ENCODE data around the gene NHLRC4.

NHLRC4 gene

DNA sequence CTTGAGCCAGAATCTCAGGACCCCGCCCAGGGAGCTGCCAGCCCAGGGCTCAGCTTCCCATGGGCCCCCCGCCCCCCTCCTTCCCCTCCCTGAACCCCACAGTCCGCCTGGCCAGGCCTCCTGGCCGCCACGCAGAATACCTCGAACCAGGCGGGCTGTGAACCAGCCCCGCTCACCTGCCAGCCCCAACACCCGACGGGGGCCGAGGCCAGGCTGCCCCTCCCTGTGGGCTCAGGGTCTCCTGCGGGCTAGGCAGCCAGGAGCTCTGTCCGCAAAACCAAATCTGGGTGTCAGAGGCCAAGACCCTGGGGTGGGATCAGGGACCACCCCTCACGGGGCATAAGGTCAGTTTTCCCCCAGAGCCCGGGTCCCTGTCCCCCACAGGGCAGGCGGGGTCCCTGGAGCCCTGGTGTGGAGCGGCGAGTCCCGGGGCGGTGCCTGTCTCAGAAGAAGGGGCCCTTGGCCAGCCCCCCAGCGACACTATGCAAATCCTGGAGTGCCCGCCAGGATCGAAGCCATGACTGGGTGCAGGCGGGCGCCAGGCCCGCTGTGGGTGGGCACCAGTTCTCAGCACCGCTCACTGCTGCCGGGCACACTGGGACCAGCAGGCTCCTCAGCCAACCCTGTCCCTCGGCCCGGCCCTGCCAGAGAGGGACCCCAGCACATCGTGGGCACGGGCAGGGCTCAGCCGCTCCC, 13.1 kb upstream of the NHLRC4 start:
- DNase-seq (ENCODE audit: low read depth in 2 of 2) = no peak

DNA sequence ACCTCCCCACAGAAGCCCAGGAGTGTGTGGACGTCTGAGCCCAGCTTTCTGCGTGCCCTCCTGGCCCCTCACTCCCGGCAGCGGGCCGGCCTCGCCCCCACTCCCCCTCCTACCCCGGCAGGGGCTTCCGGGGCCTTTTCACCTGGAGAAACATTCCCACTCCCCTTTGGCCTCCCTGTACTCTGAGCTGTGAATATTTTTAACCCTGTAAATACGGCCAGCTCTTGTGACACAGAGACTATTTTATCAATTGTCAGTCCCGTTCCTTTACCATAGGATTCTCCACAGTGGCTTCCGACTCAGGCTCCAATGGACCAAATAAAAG, 12.5 kb upstream of the NHLRC4 start:
- no peak for DNase-seq (ENCODE audit: low read depth in 2 of 2)

DNA sequence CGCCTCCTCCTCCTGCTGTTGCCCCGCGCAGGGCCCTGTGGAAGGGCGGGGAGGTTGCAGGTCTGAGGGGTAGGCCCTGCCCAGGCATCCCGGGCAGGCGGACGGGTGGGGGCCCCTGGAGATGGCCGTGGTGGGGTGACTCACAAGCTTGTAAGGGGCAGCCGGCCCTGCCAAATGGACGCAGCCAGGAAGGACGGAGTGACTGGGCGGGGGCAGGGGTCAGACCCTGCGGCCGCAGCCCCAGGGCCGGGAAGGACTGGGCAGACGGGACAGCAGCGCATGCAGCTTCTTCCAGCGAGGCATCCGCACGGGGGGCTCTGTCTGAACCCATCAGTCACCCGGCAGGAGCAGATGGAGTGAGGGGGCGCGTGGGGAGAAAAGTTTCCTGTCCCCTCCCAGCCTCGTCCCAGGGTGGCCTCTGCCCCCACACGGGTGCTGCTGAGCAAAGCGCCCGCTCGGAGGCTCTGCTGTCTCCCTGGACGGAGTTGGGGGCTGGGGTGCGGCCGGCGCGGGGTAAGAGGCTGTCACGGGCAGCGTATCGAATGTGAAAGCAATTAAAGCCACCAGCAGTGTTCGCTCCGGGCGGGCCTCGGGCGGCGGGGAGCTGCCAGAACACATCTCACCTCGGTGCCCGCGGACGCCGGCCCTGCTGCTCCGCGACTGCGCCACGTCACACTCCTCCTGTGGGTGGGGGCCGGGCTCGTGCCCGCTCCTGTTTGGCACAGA, 12.0 kb upstream of the NHLRC4 start:
- DNase-seq (ENCODE audit: low read depth in 2 of 2) = no peak

DNA sequence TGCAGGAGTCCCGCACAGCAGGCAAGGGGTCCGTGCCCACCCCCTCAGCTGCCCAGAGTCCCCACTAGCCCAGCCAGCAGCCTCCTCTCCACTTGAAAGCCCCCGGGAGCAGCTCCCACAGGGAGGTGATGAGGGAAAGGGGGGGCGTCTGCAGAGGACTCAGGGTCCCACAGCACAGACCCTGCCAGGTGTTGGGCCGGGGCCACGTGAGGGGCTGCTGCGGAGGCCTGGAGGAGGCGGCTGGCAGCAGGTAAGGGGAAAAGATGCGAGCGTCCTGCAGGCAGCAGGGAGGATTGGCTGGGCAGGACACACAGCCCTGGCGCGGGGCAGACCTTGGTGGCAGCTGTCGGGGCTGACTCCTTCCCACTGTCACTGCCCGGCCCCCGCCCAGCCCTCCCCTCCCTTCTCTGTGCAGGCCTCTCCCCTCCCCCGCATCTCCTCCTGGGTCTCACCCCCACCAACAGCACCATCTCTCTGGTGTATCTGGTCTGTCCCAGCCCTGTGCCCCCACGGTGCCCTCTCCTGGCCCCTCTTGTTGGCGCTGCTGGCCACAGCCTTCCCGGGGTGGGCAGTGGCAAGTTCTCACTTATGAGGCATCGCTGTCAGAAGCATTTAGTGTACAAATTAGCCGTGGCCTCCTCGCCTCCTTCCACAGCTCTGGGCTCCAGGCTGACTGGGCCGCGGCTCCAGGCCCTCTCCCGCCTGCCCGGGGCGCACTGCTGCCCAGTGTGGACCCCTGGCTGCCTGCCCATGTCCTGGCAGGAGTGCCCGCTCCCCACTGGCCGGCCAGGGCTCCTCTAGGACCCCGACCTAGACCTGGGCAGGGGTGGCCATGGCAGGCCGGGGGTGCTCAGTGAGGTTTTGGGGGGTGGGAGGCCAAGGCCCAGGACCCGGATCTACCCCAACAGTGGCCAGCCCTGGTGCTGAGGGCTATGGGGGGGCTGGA, 11.0 kb upstream of the NHLRC4 start:
- no peak for DNase-seq (ENCODE audit: low read depth in 2 of 2)

DNA sequence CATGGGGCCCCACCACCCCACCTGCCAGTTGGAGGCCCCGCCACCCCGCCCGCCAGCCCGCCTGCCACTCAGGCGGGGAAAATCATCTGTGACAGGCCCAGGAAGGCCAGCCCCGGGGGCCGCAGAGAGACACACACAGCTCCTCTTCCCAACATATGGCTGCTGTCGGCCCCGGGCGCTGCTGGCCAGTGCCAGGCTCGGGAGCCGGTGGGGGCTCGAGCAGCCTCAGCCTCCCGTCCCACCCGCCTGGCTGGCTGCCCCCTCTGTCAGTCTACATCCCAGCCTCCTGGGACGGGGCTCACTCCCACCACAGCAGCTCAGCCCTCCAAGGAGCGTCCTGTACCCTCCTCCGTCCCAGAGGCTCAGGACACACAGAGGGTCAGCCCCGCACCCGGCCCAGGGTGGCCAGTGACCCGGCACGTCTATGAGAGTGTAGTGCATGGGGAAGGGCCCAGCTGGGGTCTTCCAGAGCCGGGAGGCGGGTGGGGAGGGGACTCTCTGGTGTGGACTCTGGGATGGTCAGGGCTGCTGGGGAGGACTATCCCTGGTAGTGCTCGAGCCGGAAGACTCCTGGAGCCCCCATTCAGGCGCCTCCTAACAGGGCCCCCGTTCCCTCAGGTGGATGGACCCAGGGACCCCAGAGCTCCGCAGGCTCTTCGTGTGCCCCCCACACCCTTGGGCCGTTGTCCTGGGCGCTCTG, 10.2 kb upstream of the NHLRC4 start:
- no peak for DNase-seq (ENCODE audit: low read depth in 2 of 2)

DNA sequence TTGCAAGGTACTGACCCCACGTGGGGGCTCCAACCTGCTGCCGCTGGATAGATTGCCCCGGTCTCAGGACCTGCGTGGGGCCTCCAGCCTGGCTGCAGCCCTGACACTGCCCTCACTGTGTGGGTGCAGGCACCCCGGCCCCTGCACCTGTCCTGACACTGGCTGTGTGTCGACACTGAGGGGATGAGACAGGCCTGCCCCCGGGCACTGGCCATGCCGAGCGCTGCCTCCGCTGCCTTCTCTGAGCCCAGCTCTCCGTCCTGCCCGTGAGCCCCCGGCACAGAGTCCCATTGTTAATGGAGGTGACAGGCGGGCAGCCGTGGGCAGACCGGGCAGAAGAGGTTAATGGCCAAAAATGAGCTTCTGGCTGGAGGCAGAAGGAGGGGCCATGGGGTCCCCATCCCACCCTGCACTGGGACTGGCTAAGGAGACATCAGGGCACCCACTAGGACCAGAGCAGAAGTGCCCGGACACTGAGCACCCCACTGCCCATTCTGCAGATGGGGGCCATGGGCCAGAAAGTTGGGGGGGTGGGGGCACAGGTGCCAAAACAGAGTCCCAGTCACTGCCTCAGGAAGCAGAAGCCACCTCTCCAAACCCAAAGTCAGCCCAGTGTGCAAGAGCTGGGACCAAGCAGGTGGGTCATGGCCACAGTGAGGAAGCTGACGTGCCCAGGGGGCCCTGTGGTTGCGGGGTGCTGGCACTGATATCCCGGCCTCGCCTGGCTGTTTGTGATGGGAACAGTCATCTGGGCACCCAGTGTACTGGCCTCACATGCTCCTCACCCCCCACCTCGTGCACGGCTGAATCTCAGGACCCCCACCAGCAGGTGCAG, 9.1 kb upstream of the NHLRC4 start:
- no peak for DNase-seq (ENCODE audit: low read depth in 2 of 2)

DNA sequence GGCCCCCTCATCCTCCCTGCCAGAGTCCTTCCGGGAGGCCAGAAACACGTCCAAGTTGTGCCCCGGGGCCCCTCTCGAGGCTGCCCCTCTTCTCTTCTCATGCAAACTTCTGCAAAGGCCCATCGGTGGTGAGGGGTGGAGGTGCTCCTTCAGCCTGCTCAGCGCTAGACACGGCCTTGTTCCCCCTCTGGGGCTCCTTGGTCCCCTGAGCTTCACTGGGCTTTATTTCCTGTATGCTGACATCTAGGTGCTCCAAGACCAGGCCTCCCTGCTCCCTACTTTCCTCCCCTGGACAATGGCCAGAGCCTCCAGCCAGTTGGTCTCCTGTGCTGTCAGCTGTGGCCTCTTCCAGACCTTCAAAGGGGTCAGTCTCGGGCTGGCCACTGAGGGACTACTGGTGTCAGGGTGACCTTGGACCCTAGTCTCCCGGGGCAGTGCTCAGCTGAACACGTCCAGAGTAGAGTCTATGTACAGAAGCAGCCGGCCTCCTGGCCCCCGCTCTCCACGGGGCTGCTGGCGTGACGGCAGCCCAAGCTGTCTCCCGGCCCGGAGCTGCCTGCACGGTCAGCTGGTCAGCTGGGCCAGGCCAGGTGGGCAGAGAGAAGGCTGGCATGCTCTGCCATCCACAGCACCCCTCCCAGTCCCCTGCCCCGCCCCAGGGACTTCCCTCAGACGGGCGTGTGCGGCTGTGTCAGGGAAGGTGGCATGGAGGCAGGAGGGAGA, 8.3 kb upstream of the NHLRC4 start:
- no peak for DNase-seq (ENCODE audit: low read depth in 2 of 2)

DNA sequence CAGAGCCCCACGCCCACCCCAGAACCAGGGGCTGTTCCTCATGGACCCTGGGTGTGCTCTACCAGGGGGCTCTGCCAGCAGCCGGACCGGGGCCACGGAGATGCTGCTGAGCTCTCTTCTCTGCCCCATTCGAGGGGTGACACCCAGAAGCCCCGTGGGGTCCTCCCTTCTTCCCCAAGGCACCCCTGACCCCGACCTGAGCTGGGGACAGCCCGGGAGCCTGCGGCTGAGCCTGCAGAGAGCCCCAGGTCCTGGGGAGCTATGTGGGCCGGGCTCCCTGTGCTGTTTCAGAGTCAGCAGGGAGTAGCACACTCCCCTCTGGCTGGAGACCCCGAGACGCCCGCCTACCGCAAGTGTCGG, 7.8 kb upstream of the NHLRC4 start:
- DNase-seq (ENCODE audit: low read depth in 2 of 2) = no peak

DNA sequence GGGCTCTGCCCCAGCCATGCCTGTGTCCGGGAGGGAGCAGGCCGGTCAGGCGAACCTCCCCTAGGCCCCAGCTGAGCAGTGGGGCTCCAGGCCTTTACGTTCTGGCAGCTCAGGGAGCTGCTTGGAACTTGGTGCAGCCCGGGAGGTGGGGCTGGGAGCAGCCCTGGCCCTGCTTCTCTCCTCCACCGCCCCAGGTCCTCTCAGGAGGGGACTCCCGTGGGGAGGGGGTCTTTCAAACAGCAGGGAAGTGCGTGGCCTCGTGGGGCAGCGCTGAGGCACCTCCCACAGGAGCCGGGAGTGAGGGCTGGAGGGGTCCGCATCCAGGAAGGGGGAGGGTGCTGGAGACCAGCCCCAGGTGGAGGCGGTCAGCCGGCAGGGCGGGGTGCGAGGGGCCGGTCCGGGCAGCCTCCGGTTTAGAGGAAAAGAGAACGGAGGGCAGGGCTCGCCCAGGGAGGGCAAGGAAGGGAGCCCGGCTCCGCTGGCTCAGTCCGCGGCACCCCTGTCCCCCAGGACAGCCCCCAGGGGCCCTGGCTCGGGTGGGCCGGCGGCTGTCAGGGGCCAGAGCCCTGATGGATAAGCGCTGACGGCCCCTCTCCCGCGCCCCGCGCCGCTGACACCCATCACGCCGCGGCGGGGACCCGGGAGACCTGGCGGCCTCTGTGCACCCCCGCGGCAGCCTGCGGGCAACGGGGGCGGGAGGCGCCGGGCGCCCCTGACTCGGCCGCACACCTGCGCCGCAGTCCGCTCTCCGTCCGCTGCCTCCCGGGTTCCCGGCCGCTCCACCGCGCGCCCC, 7.2 kb upstream of the NHLRC4 start:
- no peak for DNase-seq (ENCODE audit: low read depth in 2 of 2)

DNA sequence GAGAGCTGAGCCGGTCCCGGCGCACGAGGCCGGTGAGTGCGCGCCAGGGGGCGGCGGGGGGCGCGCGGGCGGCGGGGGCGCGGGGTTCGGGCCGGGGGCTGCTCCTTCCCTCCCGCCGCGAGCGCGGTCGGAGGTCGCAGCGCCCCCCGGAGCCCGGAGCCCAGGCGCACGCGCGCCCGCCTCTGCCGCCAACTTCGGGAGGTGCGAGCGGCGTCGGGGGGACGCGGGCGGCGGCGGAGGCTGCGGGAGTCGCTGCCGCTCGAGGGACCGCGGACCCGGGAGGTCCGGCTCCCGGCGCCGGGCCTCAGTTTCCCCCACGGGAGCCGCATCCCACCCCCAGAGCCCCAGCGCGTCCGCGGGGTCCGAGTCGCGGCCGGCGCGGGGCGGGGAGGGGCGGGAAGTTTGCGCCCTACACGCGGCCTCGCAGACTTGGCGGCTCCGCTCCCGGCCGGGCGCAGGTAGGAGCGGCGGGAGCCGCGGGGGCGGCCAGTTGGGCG, 6.6 kb upstream of the NHLRC4 start, which contains the start of gene PRR35:
PRR35 (plus strand) TSS at position 191 of the 497 bp plus-strand sequence. CDS start 2,901 bp downstream, outside the sequence.
- DNase-seq (ENCODE audit: low read depth in 2 of 2) = no peak

DNA sequence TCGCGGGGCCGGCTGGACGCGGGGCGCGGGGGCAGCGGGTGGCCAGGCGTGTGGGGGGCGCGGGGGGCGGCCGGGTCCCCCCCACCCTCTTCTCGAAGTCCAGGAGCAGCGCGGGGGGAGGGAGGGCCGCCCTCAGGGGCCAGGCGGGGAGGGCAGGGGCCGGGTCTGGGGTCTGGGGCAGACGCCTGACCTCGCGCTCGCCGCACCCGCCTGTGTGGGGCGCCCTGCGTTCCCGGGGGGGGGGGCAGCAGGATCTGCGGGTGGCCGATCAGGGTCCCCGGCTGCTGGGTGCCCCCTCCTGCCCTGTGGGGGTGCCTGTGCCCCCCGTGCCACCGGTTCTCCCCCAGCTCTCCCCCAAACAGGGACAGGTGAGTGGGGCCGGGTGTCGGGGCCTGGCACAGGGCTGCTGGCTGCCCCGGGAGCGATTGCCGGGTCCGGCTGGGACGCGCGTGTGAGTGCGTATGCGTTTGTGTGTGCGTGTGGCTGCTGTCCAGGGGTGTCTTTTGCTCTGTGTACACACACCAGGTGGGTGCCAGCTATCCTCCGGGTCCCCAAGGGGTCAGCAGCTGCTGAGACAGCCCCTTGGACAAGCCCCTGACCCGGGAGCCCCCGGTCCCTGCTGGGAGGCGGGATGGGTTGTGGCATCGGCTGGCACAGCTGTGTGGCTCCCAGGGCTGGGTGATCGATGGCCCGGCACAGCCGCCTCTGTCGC, 5.9 kb upstream of the NHLRC4 start:
- DNase-seq (ENCODE audit: low read depth in 2 of 2) = no peak

DNA sequence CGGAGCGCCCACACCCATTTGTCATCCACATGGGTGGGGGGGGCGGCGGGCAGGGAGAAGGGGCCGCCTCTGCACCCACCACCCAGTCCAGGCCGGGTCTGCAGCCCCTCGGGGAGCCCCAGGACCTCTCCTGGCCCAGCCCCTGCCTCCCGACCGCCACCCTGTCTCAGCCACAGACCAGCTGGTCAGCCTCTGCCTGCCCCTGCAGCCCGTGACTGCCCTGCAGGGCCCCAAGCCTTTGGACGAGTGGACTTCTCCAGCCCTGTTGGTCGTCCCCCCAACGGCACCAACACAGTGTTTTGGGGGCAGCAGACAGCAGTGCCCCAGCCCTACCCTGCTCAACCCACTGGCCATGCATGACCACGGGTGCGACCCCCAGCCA, 5.4 kb upstream of the NHLRC4 start:
- no peak for DNase-seq (ENCODE audit: low read depth in 2 of 2)

DNA sequence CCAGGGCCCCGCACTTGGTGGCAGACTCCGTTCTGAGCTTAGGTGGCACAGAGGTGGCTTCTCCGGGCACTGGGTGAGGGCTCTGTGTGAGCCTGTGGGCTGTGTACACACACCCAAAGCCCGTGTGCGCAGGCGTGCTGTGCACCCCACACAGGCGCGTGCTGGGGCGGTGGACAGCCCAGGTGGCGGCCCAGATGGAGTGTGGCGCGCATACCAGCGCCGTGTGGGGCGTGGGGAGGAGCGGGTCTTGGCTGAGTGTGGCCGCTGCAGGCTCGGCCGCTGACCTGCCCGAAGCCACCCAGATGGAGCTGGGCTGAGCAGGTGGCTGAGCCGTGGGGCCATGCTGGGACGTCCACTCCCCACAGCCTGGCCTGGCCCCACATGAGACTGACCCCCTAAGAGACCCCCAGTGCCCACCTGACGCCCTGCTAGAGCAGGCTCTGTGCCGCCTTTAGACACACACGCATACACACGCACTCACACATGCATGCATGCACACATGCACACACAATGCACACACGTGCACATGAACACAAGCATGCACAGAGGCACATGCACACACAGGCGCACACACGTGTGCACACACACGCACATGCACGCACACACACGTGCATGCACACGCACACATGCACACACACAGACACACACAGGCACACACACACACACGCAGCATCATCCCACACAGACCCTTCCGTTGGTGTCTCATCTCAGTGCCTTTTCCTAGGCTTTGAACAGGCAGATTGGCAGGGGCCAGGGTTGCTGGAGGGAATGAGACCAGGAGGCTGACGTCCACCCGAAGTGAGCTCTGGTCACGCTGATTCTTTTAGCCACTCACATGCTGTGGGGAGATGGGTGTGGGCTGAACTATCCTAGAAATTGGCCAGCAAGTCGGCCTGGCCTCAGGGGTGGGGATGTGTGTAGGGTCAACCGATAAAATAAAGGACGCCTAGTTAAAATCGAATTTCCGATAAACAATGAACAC, 4.6 kb upstream of the NHLRC4 start:
- no peak for DNase-seq (ENCODE audit: low read depth in 2 of 2)

DNA sequence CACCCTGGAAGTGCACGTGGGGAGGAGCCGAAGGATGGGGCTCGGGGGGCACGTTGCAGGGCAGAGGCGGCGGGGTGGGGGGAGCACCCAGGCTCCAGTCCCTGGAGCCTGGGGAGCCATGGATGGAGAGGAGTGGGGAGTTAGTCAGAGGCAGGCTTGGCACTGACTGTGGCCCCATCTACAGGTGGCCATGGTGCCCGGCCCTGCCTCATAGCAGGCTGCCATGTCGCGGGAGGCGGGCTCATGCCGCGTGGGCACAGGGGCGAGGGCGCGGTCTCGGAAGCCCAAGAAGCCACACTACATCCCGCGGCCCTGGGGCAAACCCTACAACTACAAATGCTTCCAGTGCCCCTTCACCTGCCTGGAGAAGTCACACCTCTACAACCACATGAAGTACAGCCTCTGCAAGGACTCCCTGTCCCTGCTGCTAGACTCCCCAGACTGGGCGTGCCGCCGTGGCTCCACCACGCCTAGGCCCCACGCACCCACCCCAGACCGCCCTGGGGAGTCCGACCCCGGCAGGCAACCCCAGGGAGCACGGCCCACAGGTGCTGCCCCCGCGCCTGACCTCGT, 3.6 kb upstream of the NHLRC4 start:
- DNase-seq (ENCODE audit: low read depth in 2 of 2) = no peak

DNA sequence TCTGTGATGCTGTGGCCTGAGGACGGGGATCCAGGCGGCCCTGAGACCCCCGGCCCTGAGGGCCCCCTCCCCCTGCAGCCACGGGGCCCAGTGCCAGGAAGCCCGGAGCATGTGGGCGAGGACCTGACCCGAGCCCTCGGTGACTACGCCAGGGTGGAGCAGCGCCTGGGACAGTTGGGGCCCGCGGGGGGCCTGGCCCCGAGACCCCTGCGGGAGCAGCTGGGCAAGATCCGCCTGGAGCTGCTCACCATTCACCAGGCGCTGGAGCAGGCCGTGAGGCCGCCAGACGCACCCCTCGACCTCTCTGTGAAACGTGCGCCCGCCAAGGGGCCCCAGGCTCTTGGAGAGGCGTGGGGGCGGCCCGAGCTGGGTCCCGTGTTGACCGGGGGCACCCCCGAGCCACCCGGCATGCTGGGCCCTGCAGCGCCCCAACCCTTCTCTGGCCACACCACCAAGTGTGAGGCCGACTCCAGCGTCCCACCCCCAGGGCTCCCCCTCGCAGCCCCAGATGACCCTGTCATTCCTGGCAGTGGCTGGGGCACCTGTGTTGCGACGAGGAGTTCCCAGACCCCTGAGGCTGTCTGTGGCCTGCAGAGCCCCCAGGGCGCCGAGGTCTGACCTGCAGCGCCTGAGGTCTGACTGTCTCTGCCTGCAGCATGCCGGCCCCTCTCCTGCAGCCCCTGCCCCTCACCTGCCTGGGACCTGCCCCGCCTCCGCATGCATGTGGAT, 2.0 kb upstream of the NHLRC4 start:
- DNase-seq (ENCODE audit: low read depth in 2 of 2) = no peak
